ENCODE results near the gene PRR3.

PRR3 gene

GRCh38 chr6:30533460-30534294 lies 23.4 kb upstream of the PRR3 start:
- no peak for DNase-seq (ENCODE audit: low read depth in 1 of 2, low spot score in 1 of 2)

DNA sequence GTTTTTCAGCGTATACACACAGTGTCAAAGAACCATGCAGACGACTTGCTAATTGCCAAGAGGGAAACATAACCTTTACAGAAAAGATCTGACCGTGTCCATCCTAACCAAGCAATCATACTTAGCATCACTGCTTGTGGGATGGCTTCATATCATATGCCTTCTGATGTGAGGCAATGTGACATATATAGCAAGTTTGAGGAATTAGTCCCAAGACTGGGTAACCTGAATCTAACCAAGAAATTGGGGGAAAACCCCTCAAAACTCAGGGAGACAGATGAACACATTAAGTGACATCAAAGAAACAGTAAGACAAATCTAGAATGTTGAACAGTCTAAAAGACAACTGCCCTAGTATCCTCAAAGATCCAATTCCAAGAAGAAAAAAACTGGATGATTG lies 19.2 kb upstream of the PRR3 start:
- no peak for DNase-seq (ENCODE audit: low read depth in 1 of 2, low spot score in 1 of 2)

DNA sequence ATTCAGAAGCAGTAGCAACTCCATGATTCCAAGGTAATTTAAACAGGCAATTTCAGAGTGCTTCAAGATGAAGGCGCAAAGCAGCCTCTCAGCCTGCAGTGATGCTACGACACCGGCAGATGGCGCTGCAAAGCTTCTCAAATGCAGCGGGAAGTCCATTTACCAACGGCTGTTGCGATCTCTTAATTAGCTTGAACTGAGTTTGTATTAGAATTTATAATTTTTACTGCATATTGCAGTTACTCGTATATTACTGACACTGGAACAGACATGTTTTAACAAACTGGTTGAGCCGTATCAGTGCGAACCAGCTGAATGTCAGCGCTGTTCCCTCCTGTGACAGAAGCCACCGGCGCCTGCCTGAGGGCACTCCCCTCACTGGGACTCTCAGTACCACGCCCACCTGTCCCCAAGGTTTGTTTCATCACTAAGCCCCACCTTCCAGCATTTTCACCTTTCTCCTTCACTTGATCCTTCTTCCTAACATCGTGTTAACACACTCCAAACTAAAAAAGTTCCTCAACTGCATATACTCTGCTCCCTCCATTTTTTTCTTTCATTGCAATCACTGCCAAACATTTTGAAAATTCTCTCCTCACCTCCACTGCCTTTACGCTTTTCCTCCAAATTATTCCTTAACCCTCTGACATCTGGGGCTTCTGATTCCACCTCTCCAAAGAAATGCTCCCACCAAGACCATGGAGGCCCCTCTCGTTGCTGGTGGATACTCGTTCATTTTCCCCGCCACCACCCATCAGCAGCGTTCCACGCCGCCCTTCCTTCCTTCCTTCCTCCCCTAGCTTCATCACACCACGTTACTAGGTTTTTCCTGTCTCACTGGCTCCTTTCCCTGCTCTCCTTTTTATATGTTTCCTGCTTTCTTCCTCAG lies 15.3 kb upstream of the PRR3 start:
- peak; percentile 58 to 65 for DNase-seq (ENCODE audit: low read depth in 1 of 2, low spot score in 1 of 2)

- no peak for DNase-seq (ENCODE audit: low read depth in 1 of 2, low spot score in 1 of 2)
Measured at GRCh38 chr6:30542404-30542725, 14.7 kb upstream of the PRR3 start.

DNA sequence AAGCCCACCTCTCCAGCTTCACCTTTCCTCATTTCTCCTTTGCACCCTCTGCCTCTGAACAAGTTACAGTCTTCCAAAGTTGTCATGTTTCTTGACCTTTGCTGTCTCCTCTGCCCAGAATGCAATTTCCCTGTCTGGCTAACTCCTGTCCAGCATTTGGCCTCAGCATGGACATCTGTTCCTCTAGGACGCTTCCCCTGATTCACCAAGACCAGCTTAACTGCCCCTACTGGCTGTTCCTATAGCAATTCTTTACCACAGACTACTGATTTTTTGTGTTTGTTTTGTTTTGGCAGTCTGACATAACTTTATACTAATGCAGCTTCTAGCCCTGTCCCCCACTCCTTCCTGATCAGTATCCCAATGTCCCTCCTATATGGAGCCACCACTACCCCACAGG lies 14.2 kb upstream of the PRR3 start:
- no peak for DNase-seq (ENCODE audit: low read depth in 1 of 2, low spot score in 1 of 2)

DNA sequence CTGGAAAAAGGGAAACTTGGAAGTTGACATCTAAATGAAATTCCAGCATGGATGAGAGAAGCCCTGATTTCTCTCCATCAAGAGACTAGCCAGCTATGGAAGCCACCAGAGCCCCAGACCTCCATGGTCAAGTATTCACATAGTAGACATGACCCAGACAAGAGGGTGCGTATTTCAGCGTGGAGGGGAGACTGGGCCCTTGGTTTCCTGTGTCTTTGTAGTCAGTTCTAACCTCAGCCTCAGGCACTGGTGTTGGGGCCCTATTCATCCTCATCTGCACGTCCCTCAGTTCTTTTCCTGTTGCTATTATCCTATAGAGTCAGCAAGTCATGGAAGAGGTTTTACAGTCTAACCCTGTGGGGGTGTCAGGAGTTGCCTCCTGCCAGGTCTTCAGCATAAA lies 13.3 kb upstream of the PRR3 start:
- DNase-seq (ENCODE audit: low read depth in 1 of 2, low spot score in 1 of 2) = no peak

DNA sequence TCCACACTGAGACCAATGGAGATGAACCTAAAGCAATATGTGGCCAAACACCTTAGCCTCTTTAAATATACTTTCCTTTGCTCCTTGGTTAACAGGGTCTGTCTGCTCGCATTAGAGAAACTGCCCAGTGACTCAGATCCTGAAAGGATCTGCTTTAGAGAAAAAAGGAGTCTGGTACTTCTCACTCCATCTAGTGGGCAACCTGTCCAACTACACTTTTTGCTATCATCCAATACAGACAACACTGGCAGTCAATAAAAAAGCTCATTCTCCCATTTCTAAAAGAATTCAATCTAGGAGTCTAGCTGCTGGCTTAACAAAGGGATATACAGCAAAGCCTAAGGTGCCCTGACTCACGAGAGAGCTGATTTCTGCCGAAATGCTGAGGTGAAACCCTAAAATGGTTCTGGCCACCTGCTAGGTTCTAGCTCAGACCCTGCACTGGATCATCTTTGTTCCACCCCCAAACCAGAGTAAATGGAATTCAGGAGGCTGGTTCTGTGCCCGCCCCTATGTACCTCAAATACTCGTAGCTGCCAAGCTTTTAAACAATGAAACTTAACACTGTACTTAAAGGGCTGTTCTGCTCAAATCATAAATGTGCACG lies 12.3 kb upstream of the PRR3 start:
- no peak for DNase-seq (ENCODE audit: low read depth in 1 of 2, low spot score in 1 of 2)

DNA sequence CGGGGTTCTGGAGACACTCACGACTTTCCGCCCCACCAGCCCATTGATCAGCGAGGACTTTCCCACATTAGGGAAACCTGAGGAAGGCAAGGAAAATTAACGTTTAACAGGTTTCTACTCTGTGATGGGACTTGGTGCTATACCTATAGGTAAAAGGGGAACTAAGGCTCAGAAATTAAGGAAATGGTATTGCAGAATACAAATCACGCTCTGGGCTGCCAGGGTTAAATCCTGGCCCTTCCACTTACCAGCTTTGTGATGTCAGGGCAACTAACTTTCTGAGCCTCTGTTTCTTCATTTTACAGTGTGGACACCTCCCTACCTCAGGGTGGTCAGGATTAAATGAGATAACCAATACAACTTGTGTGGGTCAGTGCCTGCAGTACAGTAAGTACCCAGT lies 9.6 kb upstream of the PRR3 start:
- no peak for DNase-seq (ENCODE audit: low read depth in 1 of 2, low spot score in 1 of 2)

- no peak for DNase-seq (ENCODE audit: low read depth in 1 of 2, low spot score in 1 of 2)
Measured at GRCh38 chr6:30548375-30548774, 8.7 kb upstream of the PRR3 start.

GRCh38 chr6:30554404-30554803 lies 2.7 kb upstream of the PRR3 start:
- DNase-seq (ENCODE audit: low read depth in 1 of 2, low spot score in 1 of 2) = no peak

GRCh38 chr6:30554962-30555815 lies 1.9 kb upstream of the PRR3 start:
- DNase-seq (ENCODE audit: low read depth in 1 of 2, low spot score in 1 of 2) = no peak

DNA sequence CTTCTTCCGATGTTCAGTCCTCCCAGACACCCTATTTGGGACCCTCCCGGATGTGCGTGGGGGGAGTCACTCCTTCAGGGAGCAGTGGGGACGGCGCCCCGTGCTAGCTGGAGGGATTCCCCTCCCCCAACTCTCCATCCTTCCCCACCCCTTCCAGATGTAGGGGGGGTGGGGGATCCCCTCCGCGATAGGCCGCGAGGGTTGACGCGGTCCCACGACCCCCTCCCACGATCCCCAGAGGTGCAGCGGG lies 1.4 kb upstream of the PRR3 start:
- DNase-seq (ENCODE audit: low read depth in 1 of 2, low spot score in 1 of 2) = no peak

DNA sequence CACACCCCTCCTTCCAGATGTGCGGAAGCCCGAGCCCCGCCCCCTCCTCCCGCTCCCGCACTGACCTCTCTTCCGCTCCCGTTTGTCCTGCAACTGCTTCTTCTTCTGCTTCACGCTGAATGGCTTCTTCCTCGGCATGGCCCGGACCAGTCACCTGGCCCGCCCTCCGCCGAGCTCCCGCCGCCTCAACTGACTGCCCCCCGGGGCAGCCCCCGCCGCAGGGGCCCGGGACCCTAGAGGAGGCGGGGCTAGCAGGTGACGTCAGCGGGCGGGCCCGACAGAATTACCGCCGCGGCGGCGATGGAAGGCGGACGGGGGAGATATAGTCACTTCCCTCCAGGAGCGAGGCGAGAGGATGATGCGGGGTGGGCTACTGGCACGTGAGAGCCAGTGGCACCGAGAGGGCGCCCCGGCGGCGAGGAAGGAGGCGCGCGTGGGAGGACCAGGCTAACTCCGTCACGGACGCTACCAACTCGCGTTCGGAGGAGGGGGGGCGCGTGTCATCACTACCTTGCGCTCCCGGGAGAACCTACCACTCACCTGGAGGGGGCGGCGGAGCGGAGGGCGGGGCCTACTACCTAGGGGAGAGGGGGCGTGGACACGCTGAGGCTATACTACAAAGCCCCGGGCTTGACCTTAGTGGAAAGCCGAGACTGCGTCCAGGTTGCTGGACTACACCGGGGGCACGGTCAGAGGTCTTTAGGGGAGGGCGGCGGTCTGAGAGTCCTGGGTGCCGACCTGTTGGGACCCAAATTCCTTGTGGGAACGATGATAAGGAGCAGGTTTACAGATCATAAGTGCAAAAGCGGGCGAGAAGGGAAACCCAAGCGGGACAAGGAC lies 809 bp upstream of the PRR3 start, which contains the start of gene GNL1:
GNL1 (minus strand) TSS at position 424 of the 840 bp plus-strand sequence; CDS start at position 138, 286 bp downstream.
- DNase-seq (ENCODE audit: low read depth in 1 of 2, low spot score in 1 of 2) = peak; percentile 98

- DNase-seq (ENCODE audit: low read depth in 1 of 2, low spot score in 1 of 2) = no peak
Measured at GRCh38 chr6:30557683-30557981, 537 bp downstream of the PRR3 start.

- DNase-seq (ENCODE audit: low read depth in 1 of 2, low spot score in 1 of 2) = no peak
Measured at GRCh38 chr6:30560930-30561329, 3.8 kb downstream of the PRR3 start.

- no peak for DNase-seq (ENCODE audit: low read depth in 1 of 2, low spot score in 1 of 2)
Measured at GRCh38 chr6:30562470-30563425, 5.7 kb downstream of the PRR3 start.

DNA sequence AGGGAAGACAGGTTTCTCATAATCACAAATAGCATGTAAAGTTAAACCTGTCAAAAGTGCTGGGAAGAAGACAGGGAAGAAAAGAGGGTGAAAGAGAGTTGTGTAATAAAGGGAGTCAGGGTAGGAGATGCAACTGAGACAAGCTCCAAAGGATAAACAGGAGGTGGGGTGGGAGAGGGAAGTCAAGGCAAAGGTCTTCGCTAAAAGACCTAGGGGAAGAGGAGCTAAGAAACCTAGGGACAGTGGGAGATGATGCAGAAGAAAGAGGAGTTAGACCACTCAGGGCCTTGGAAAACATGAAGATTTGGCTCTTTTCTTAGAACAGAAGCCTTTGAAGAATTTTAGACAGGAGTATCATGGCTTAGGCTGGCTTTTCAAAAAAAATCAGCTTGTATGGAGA lies 7.0 kb downstream of the PRR3 start:
- no peak for DNase-seq (ENCODE audit: low read depth in 1 of 2, low spot score in 1 of 2)

DNA sequence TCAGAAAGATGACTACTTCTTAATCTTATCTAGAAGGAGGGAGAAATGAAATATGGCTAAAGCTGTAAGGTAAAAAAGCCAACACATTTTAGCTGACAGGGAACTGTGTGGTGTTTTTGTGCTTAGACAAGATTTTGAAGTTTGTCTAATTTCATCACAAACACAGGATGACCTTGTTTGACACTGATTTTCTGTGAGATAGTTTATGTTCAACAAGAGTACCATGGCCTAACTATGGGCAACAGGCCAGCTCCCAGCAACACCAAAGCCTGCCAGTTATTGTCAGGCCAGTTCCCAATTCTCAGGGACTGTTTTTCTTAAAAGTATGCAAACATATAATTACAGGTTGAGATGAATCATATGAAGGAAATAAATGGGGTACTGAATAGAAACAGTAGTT lies 8.7 kb downstream of the PRR3 start:
- no peak for DNase-seq (ENCODE audit: low read depth in 1 of 2, low spot score in 1 of 2)

DNA sequence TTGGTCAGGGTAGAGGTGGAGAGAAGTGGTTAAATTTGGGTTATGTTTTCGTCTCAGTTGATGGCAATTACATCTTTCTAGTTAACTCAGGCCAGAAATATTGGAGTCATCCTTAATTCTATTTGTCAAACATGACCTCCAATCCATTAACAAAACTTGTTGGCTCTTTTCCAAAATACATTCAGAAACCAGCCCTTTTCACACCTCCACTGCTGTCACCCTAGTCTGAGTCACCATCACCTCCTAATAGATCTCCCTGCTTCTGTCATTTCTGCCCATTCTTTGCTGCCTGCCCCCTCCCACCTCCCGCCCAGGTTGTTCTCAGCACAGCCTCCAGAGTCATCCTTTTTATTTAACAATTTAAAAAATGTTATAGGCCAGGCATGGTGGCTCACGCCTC lies 11.2 kb downstream of the PRR3 start:
- peak in 1 of 2 donors; percentile 24 for DNase-seq (ENCODE audit: low read depth in 1 of 2, low spot score in 1 of 2)
